ENCODE measurements around the gene TMC5. TPM values are rescaled to one million over a fixed set of nuclear protein-coding genes. Genes with fewer than 3 reads are reported as not detected.

Gene TMC5
- total and polyA plus RNA-seq, 2 of the 4 experiments (the other 2 are of a cell fraction): not detected

GRCh38 chr16:19460397-19460796 is 42.7 kb downstream of the TMC5 start:
- H3K9me1 ChIP-seq (ENCODE audit: insufficient read depth, low read length): no peaks in the 10 kb centered on the region
- H2BK120ac ChIP-seq (ENCODE audit: low read depth, low read length): no peak overlapping the region
- H2BK5ac ChIP-seq (ENCODE audit: low read depth, low read length, poor library complexity, severe bottlenecking): no peak overlapping the region
- no peak for DNase-seq
- H2BK15ac ChIP-seq (ENCODE audit: low read depth, low read length): no peak overlapping the region
- no peaks in the 10 kb centered on the region for H3K4me1 ChIP-seq (ENCODE audit: control insufficient read depth, insufficient read depth, low read length)
- no peak overlapping the region for H3K9ac ChIP-seq (ENCODE audit: low read depth, low read length)
- no peak overlapping the region for H3K27ac ChIP-seq (ENCODE audit: insufficient read depth, low read length)
- no peak overlapping the region for H3K4me2 ChIP-seq (ENCODE audit: low read depth, low read length)
- no peak overlapping the region for H4K91ac ChIP-seq (ENCODE audit: insufficient read depth, low read depth, low read length)
- H4K8ac ChIP-seq (ENCODE audit: low read depth in 2 of 2, low read length in 2 of 2): no peak overlapping the region
- ChIA-PET POLR2A (ENCODE audit: unreplicated experiment) (no interaction called here), CTCF (no interaction called here)
- H2BK20ac ChIP-seq (ENCODE audit: low read depth, low read length): no peak overlapping the region
- no peak overlapping the region for H3K4me3 ChIP-seq (ENCODE audit: insufficient read depth, low read depth, low read length)
- dilution Hi-C loops (cut with HindIII; ENCODE audit: low sequenced_read_pairs, unreplicated experiment): no loop called here
- H2AK5ac ChIP-seq (ENCODE audit: low read depth, low read length): no peak overlapping the region
- no peak overlapping the region for H4K5ac ChIP-seq (ENCODE audit: low read depth, low read length)
- no peak overlapping the region for H3K14ac ChIP-seq (replicated peaks; ENCODE audit: low read depth, low read length)
- no peak for TF ChIP-seq RAD21 (IDR thresholded peaks at IDR 0.05; ENCODE audit: low read length)
- TF ChIP-seq FOS (IDR thresholded peaks at IDR 0.05; ENCODE audit: low read depth, low read length): no peak
- TF ChIP-seq RCOR1 (IDR thresholded peaks at IDR 0.05; ENCODE audit: insufficient replicate concordance, low read length): no peak
- no peak for TF ChIP-seq MXI1 (IDR thresholded peaks at IDR 0.05; ENCODE audit: borderline replicate concordance, low read depth, low read length)
- no peak for TF ChIP-seq MAFK (IDR thresholded peaks at IDR 0.05; ENCODE audit: low read depth, low read length)
- no peak for TF ChIP-seq CEBPB (IDR thresholded peaks at IDR 0.05; ENCODE audit: low read depth, low read length)
- TF ChIP-seq, protein P1, sequence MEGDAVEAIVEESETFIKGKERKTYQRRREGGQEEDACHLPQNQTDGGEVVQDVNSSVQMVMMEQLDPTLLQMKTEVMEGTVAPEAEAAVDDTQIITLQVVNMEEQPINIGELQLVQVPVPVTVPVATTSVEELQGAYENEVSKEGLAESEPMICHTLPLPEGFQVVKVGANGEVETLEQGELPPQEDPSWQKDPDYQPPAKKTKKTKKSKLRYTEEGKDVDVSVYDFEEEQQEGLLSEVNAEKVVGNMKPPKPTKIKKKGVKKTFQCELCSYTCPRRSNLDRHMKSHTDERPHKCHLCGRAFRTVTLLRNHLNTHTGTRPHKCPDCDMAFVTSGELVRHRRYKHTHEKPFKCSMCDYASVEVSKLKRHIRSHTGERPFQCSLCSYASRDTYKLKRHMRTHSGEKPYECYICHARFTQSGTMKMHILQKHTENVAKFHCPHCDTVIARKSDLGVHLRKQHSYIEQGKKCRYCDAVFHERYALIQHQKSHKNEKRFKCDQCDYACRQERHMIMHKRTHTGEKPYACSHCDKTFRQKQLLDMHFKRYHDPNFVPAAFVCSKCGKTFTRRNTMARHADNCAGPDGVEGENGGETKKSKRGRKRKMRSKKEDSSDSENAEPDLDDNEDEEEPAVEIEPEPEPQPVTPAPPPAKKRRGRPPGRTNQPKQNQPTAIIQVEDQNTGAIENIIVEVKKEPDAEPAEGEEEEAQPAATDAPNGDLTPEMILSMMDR (conservative IDR thresholded peaks at IDR 0.05; ENCODE audit: low read depth, low read length): no peak
- no peak for TF ChIP-seq POLR2A (IDR thresholded peaks at IDR 0.05; ENCODE audit: low read depth, low read length)
- TF ChIP-seq MAZ (IDR thresholded peaks at IDR 0.05; ENCODE audit: borderline replicate concordance, low read depth, low read length): no peak
- TF ChIP-seq, protein P2, sequence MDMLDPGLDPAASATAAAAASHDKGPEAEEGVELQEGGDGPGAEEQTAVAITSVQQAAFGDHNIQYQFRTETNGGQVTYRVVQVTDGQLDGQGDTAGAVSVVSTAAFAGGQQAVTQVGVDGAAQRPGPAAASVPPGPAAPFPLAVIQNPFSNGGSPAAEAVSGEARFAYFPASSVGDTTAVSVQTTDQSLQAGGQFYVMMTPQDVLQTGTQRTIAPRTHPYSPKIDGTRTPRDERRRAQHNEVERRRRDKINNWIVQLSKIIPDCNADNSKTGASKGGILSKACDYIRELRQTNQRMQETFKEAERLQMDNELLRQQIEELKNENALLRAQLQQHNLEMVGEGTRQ (IDR thresholded peaks at IDR 0.05; ENCODE audit: low read depth, low read length): no peak
- no peak for TF ChIP-seq RFX5 (IDR thresholded peaks at IDR 0.05; ENCODE audit: low read depth, low read length)
- no peak for TF ChIP-seq SMC3 (IDR thresholded peaks at IDR 0.05; ENCODE audit: low read depth, low read length)
- TF ChIP-seq NFE2L2 (IDR thresholded peaks at IDR 0.05; ENCODE audit: low read depth, low read length): no peak
- TF ChIP-seq, protein P3, sequence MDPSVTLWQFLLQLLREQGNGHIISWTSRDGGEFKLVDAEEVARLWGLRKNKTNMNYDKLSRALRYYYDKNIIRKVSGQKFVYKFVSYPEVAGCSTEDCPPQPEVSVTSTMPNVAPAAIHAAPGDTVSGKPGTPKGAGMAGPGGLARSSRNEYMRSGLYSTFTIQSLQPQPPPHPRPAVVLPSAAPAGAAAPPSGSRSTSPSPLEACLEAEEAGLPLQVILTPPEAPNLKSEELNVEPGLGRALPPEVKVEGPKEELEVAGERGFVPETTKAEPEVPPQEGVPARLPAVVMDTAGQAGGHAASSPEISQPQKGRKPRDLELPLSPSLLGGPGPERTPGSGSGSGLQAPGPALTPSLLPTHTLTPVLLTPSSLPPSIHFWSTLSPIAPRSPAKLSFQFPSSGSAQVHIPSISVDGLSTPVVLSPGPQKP (IDR thresholded peaks at IDR 0.05; ENCODE audit: borderline replicate concordance, low read depth, low read length): no peak
- TF ChIP-seq CHD1 (IDR thresholded peaks at IDR 0.05; ENCODE audit: low read depth, low read length): no peak
- H3K18ac ChIP-seq (ENCODE audit: low read depth, low read length): no peak overlapping the region
- H3K36me3 ChIP-seq (ENCODE audit: control insufficient read depth, insufficient read depth, low read length): no peaks in the 10 kb centered on the region
- no peaks in the 10 kb centered on the region for H3K27me3 ChIP-seq (ENCODE audit: control insufficient read depth, insufficient read depth, low read length)
- no peak overlapping the region for H2AFZ ChIP-seq (replicated peaks; ENCODE audit: low read length, poor library complexity)
- H4K20me1 ChIP-seq (ENCODE audit: insufficient read depth, low read length): no peaks in the 10 kb centered on the region
- H3K23ac ChIP-seq (ENCODE audit: low read depth, low read length): no peak overlapping the region
- H2AK9ac ChIP-seq (replicated peaks; ENCODE audit: low read depth, low read length, poor library complexity): no peak overlapping the region
- BruUV-seq (replicated peaks): no TSS peak
- WGBS, 2 experiments (ENCODE audit: extremely low coverage in 2 of 2, insufficient read length in 1 of 2): no CpG with 5 or more reads among the region's 2 CpGs
- H3K4ac ChIP-seq (ENCODE audit: low read depth, low read length): no peak overlapping the region
- no peak for ATAC-seq (ENCODE audit: low read depth)
- H3K56ac ChIP-seq (ENCODE audit: extremely low read depth, insufficient read depth, low read length): no peak overlapping the region
- in situ Hi-C loops (cut with MboI; ENCODE audit: low sequenced_read_pairs): no loop called here
- intact Hi-C loops (cut with micrococcal nuclease): no loop called here
- H3K79me1 ChIP-seq (ENCODE audit: low read depth in 1 of 2, low read length in 2 of 2): no peaks in the 10 kb centered on the region
- no peaks in the 10 kb centered on the region for H3K9me3 ChIP-seq (ENCODE audit: control insufficient read depth, insufficient read depth, low read length)

All from IMR-90 (cell line).